H1 (cell line): ENCODE results near the gene TLK2. TPM values are rescaled to one million over a fixed set of nuclear protein-coding genes. Genes with fewer than 3 reads are reported as not detected.
"Not testable (repeated sequence)": the region's sequence is repeated elsewhere in the genome, so short reads cannot be mapped to it uniquely, and the experiment has no call there.

Experiments
- CTCF ChIA-PET: fragments of 300-600 bp; sonication (Branson Sonifier 250); formaldehyde crosslinking; loops from one replicate; lab custom pipeline; 2021; ENCODE audit not compliant: partially characterized antibody; lab: Charles Lee
- POLR2A ChIA-PET: fragments of 300-600 bp; sonication (Branson Sonifier 250); formaldehyde crosslinking; loops from one replicate; lab custom pipeline; 2021; ENCODE audit warnings: inconsistent platforms; ENCODE audit not compliant: partially characterized antibody; lab: Charles Lee
- DNase-seq, 2 experiments: peaks; one replicate each; pipeline versions ENCODE4 v3.0.0 to v3.0.0-alpha.2; 2010 to 2022; ENCODE audit warnings: low spot score in 2 of 2, low read depth in 1 of 2, mixed read lengths in 1 of 2
- FAIRE-seq: peaks from 2 replicates; lab custom pipeline; 2011; peaks lifted over from hg19 to GRCh38; lab: Jason Lieb, UNC
- H2AFZ ChIP-seq: 2 replicates; pipeline ENCODE4 v1.8.1; 2012; ENCODE audit warnings: low read length, inconsistent platforms
- H2AK5ac ChIP-seq: 2 replicates; pipeline ENCODE4 v1.6.1; 2013; ENCODE audit warnings: low read depth, low read length
- H2BK120ac ChIP-seq: replicated peaks from 2 replicates; pipeline ENCODE3; 2013; ENCODE audit warnings: low read depth, low read length, inconsistent platforms
- H2BK12ac ChIP-seq: 2 replicates; pipeline ENCODE4 v1.6.1; 2013; ENCODE audit warnings: low read depth, low read length
- H2BK15ac ChIP-seq: 2 replicates; pipeline ENCODE4 v1.6.1; 2013; ENCODE audit warnings: low read length
- H2BK20ac ChIP-seq: 2 replicates; pipeline ENCODE4 v1.6.1; 2013; ENCODE audit warnings: low read length
- H2BK5ac ChIP-seq: 2 replicates; pipeline ENCODE4 v1.6.1; 2013; ENCODE audit warnings: low read depth, low read length
- H3K14ac ChIP-seq: 2 replicates; pipeline ENCODE4 v1.6.1; 2013; ENCODE audit warnings: inconsistent platforms; ENCODE audit not compliant: insufficient read length
- H3K18ac ChIP-seq: 2 replicates; pipeline ENCODE4 v1.6.1; 2013; ENCODE audit warnings: low read length; ENCODE audit errors: extremely low read depth
- H3K23ac ChIP-seq: 2 replicates; pipeline ENCODE4 v1.6.1; 2013; ENCODE audit warnings: inconsistent platforms; ENCODE audit not compliant: insufficient read length
- H3K23me2 ChIP-seq: 2 replicates; pipeline ENCODE4 v1.6.1; 2013; ENCODE audit warnings: low read depth, low read length
- H3K27ac ChIP-seq: 2 replicates; pipeline ENCODE4 v1.6.1; 2011; ENCODE audit warnings: low read depth, low read length, inconsistent platforms
- H3K27me3 ChIP-seq, 4 experiments: replicated peaks in 1 of 4; 1 replicate in 1 of 4; 2 replicates in 3 of 4; pipeline versions ENCODE4 v1.6.1 to v1.8.1; 2011 to 2013; ENCODE audit warnings: low read length in 3 of 4, mild to moderate bottlenecking in 3 of 4, inconsistent platforms in 2 of 4, mixed read lengths in 2 of 4, moderate library complexity in 1 of 4; ENCODE audit not compliant: control insufficient read depth in 3 of 4, insufficient read depth in 3 of 4; ENCODE audit errors: extremely low read depth in 1 of 4
- H3K36me3 ChIP-seq, 4 experiments: 2 replicates each; pipeline versions ENCODE4 v1.6.1 to v1.8.1; 2011 to 2013; ENCODE audit warnings: mild to moderate bottlenecking in 4 of 4, low read length in 3 of 4, moderate library complexity in 2 of 4, control low read depth in 1 of 4, inconsistent platforms in 1 of 4; ENCODE audit not compliant: insufficient read depth in 4 of 4, control insufficient read depth in 2 of 4
- H3K4ac ChIP-seq: replicated peaks from 2 replicates; pipeline ENCODE3; 2013; ENCODE audit warnings: low read length, low read depth, mixed read lengths, inconsistent platforms; ENCODE audit not compliant: insufficient read length
- H3K4me1 ChIP-seq, 4 experiments: replicated peaks in 1 of 4; 1 replicate in 1 of 4; 2 replicates in 3 of 4; pipeline versions ENCODE4 v1.6.1 to v1.8.1; 2011 to 2013; ENCODE audit warnings: low read length in 3 of 4, inconsistent platforms in 2 of 4, mixed read lengths in 1 of 4; ENCODE audit not compliant: insufficient read depth in 4 of 4, control insufficient read depth in 3 of 4
- H3K4me2 ChIP-seq, 2 experiments: 2 replicates each; pipeline versions ENCODE4 v1.6.1 to v1.8.1; 2011 to 2013; ENCODE audit warnings: low read depth in 2 of 2, low read length in 2 of 2, control low read depth in 1 of 2, inconsistent platforms in 1 of 2, mild to moderate bottlenecking in 1 of 2; ENCODE audit not compliant: insufficient read depth in 1 of 2
- H3K4me3 ChIP-seq, 4 experiments: fragments of 200-600, 300-600 bp in 1 of 4; sonication (generic), shearing (Covaris generic), sonication (Bioruptor Twin) in 1 of 4; 2 replicates each; pipeline versions ENCODE4 v1.5.1 to v1.8.1; 2011 to 2016; ENCODE audit warnings: low read length in 4 of 4, low read depth in 3 of 4, control low read depth in 2 of 4, inconsistent platforms in 2 of 4, mild to moderate bottlenecking in 2 of 4, mixed read lengths in 1 of 4, moderate library complexity in 1 of 4; ENCODE audit not compliant: insufficient read depth in 2 of 4; ENCODE audit errors: extremely low read depth in 1 of 4
- H3K56ac ChIP-seq: replicated peaks from 2 replicates; pipeline ENCODE3; 2013; ENCODE audit warnings: low read depth, mild to moderate bottlenecking, mixed read lengths, low read length, inconsistent platforms; ENCODE audit not compliant: insufficient read length
- H3K79me1 ChIP-seq: 2 replicates; pipeline ENCODE4 v1.6.1; 2013; ENCODE audit warnings: low read depth, low read length, control low read depth
- H3K79me2 ChIP-seq, 2 experiments: 2 replicates each; pipeline versions ENCODE4 v1.6.1 to v1.8.1; 2012 to 2013; ENCODE audit warnings: low read length in 2 of 2, mild to moderate bottlenecking in 2 of 2, inconsistent platforms in 1 of 2; ENCODE audit not compliant: insufficient read depth in 2 of 2, control insufficient read depth in 1 of 2
- H3K9ac ChIP-seq, 4 experiments: replicated peaks in 1 of 4; 1 replicate in 1 of 4; 2 replicates in 3 of 4; pipeline versions ENCODE4 v1.6.1 to v1.8.1; 2011 to 2013; ENCODE audit warnings: low read depth in 3 of 4, low read length in 3 of 4, control low read depth in 2 of 4, mild to moderate bottlenecking in 2 of 4, moderate library complexity in 2 of 4, inconsistent platforms in 1 of 4; ENCODE audit errors: extremely low read depth in 1 of 4
- H3K9me3 ChIP-seq, 2 experiments: 2 replicates each; pipeline versions ENCODE4 v1.6.1 to v1.8.1; 2012 to 2013; ENCODE audit warnings: mild to moderate bottlenecking in 2 of 2, moderate library complexity in 2 of 2, control low read depth in 1 of 2, inconsistent platforms in 1 of 2, low read depth in 1 of 2, low read length in 1 of 2, mixed read lengths in 1 of 2; ENCODE audit not compliant: insufficient read depth in 2 of 2
- H4K20me1 ChIP-seq, 2 experiments: replicated peaks in 1 of 2; 2 replicates each; pipeline versions ENCODE3 to v1.8.1; 2011 to 2013; ENCODE audit warnings: inconsistent platforms in 2 of 2, low read length in 2 of 2, mild to moderate bottlenecking in 1 of 2; ENCODE audit not compliant: insufficient read depth in 2 of 2, control insufficient read depth in 1 of 2
- H4K5ac ChIP-seq: 2 replicates; pipeline ENCODE4 v1.6.1; 2013; ENCODE audit warnings: low read length, low read depth, mixed read lengths, inconsistent platforms; ENCODE audit not compliant: insufficient read length
- H4K8ac ChIP-seq: 2 replicates; pipeline ENCODE4 v1.8.0; 2013; ENCODE audit warnings: mild to moderate bottlenecking, moderate library complexity, low read length, inconsistent platforms; ENCODE audit not compliant: insufficient read depth; ENCODE audit errors: extremely low read depth
- H4K91ac ChIP-seq: replicated peaks from 2 replicates; pipeline ENCODE3; 2013; ENCODE audit warnings: low read length, mixed read lengths, inconsistent platforms; ENCODE audit not compliant: insufficient read length
- CEBPB ChIP-seq: IDR thresholded peaks from 2 replicates; pipeline ENCODE4 v1.6.1; 2012; ENCODE audit warnings: low read depth, low read length
- WGBS, 2 experiments: shearing (Covaris generic) in 1 of 2; methylation state at CpG; one replicate each; pipeline versions ENCODE4 v1.1.6 to v1.1.7; 2013 to 2015; ENCODE audit warnings: low lambda C conversion rate in 2 of 2, mixed read lengths in 2 of 2, inconsistent platforms in 1 of 2, low coverage in 1 of 2, missing lambda C conversion rate in 1 of 2; ENCODE audit not compliant: insufficient replicate concordance in 2 of 2, insufficient coverage in 1 of 2, insufficient read length in 1 of 2; ENCODE audit errors: extremely low coverage in 1 of 2, missing lambda C conversion rate in 1 of 2; 5-methylcytosine and 5-hydroxymethylcytosine counted together
- polyA plus RNA-seq, 7 experiments: library from polyadenylated mRNA; depleted of rRNA in 3 of 7; stranded (reverse) in 5 of 7; unstranded in 2 of 7; fragments of >200 nt in 5 of 7; fragments of 200-250 nt in 2 of 7; gene quantifications; 1 replicate in 5 of 7; 2 replicates in 1 of 7; 4 replicates in 1 of 7; pipeline versions ENCODE4 v1.2.1 to v1.2.3, GENCODE V29; 2011 to 2013; ENCODE audit warnings: missing spikeins in 2 of 7, mixed read lengths in 2 of 7
- total RNA-seq: library from RNA; stranded (reverse); fragmentation: NEBNext Ultra II Directional; extraction: Animal tissue kit (Norgen Biotek cat#: 25700); gene quantifications from 2 replicates; pipeline ENCODE4 v1.2.1, GENCODE V29; 2021

Gene TLK2
- total and polyA plus RNA-seq, 2 of the 8 experiments (the other 6 are each of a cell fraction or from before 2014, with no cell fraction given): 43.1 to 59.9 TPM

- peaks cover 9 to 59% (median 44%) of the 10 kb centered on the region in 4 experiments; a peak in 7 of 8 replicates for H3K36me3 ChIP-seq
- POLR2A ChIA-PET: interaction anchor here (0.9 kb wide), 1 partner anchor 12 kb away, joined by 3 read pairs; no protein-coding TSS in a partner anchor
- H3K9ac ChIP-seq: no peak overlapping the region
- H3K23ac ChIP-seq: no peak overlapping the region
- no peaks in the 10 kb centered on the region for H3K79me1 ChIP-seq
- no peak for FAIRE-seq
- no peak overlapping the region for H4K91ac ChIP-seq
- no peak overlapping the region for H2BK5ac ChIP-seq
- no peaks in the 10 kb centered on the region for H3K4me1 ChIP-seq
- H2BK12ac ChIP-seq: no peak overlapping the region
- no peaks in the 10 kb centered on the region for H3K79me2 ChIP-seq
- no peak overlapping the region for H4K5ac ChIP-seq
- no peak overlapping the region for H3K4ac ChIP-seq
- no peak overlapping the region for H2AFZ ChIP-seq
- H4K20me1 ChIP-seq: peaks cover 0 to 1% of the 10 kb centered on the region in 2 experiments
- no peak overlapping the region for H3K56ac ChIP-seq
- no peaks in the 10 kb centered on the region for H3K9me3 ChIP-seq
- no peak overlapping the region for H3K18ac ChIP-seq
- no peak overlapping the region for H2AK5ac ChIP-seq
- no peak overlapping the region for H4K8ac ChIP-seq
- no peak overlapping the region for H3K4me2 ChIP-seq
- TF ChIP-seq CEBPB: no peak
- no peak overlapping the region for H2BK120ac ChIP-seq
- H3K27me3 ChIP-seq: no peaks in the 10 kb centered on the region
- no peak for DNase-seq
- no peak overlapping the region for H2BK15ac ChIP-seq
- H3K23me2 ChIP-seq: no peaks in the 10 kb centered on the region
- no peak overlapping the region for H3K27ac ChIP-seq
- no peak overlapping the region for H3K4me3 ChIP-seq
- no peak overlapping the region for H3K14ac ChIP-seq
- no peak overlapping the region for H2BK20ac ChIP-seq
- CTCF ChIA-PET: no interaction called here
- WGBS, 2 experiments: 98% methylated on average over 4 of the region's 4 CpGs; no CpG with 5 or more reads in 1 of the 2 experiments
Measured at GRCh38 chr17:62444063-62444462, 34.6 kb upstream of the TLK2 start.

- not testable (repeated sequence) for H2BK20ac ChIP-seq, H3K79me2 ChIP-seq, H4K8ac ChIP-seq, H3K4me2 ChIP-seq, H3K27me3 ChIP-seq, H3K23me2 ChIP-seq, H3K27ac ChIP-seq, H2BK120ac ChIP-seq, H4K20me1 ChIP-seq, FAIRE-seq, H3K9me3 ChIP-seq, H3K18ac ChIP-seq, H2AFZ ChIP-seq, H3K14ac ChIP-seq, H2AK5ac ChIP-seq, DNase-seq, H4K5ac ChIP-seq, H2BK5ac ChIP-seq, H3K9ac ChIP-seq, H3K23ac ChIP-seq, H3K4me1 ChIP-seq, H2BK15ac ChIP-seq, H2BK12ac ChIP-seq, H3K4ac ChIP-seq, H4K91ac ChIP-seq, H3K56ac ChIP-seq, H3K4me3 ChIP-seq, H3K79me1 ChIP-seq
- WGBS, 2 experiments: 98% methylated on average over 4 of the region's 4 CpGs; no CpG with 5 or more reads in 1 of the 2 experiments
- ChIA-PET CTCF (interaction anchor here (0.7 to 1.4 kb wide), 2 partner anchors 15 to 22 kb away, joined by 3 to 5 read pairs; no protein-coding TSS in a partner anchor), POLR2A (interaction anchor here (0.6 kb wide), 1 partner anchor 224 kb away, joined by 3 read pairs; no protein-coding TSS in a partner anchor)
- peaks cover 9 to 57% (median 43%) of the 10 kb centered on the region in 4 experiments; a peak in 7 of 8 replicates for H3K36me3 ChIP-seq
Measured at GRCh38 chr17:62445791-62446190, 32.8 kb upstream of the TLK2 start.
